GM18858 (cell line): ENCODE data around the gene HCN3.
"Not testable (repeated sequence)": the region's sequence is repeated elsewhere in the genome, so short reads cannot be mapped to it uniquely, and the experiment has no call there.

Experiments
- ATAC-seq: cut with Tn5 transposase; IDR thresholded peaks from one replicate; pipeline ENCODE4 v1.9.1; 2021; ENCODE audit not compliant: unreplicated experiment

Gene HCN3

GRCh38 chr1:155282488-155283091, 5.3 kb downstream of the HCN3 start:
- ATAC-seq = no peak

- ATAC-seq = no peak
These were observed 7.2 kb downstream of the HCN3 start for GRCh38 chr1:155284476-155284875.

GRCh38 chr1:155285063-155285462, 7.8 kb downstream of the HCN3 start:
- ATAC-seq = no peak

- no peak for ATAC-seq
These were observed 8.4 kb downstream of the HCN3 start for GRCh38 chr1:155285631-155286044.

GRCh38 chr1:155286544-155286943, 9.3 kb downstream of the HCN3 start:
- ATAC-seq = no peak

- ATAC-seq = no peak
These were observed 10.8 kb downstream of the HCN3 start for GRCh38 chr1:155287987-155288543.

GRCh38 chr1:155291006-155291405, 13.7 kb downstream of the HCN3 start:
- not testable (repeated sequence) for ATAC-seq

GRCh38 chr1:155293086-155293749, 16.0 kb downstream of the HCN3 start:
- ATAC-seq = no peak

- ATAC-seq = no peak
These were observed 17.4 kb downstream of the HCN3 start for GRCh38 chr1:155294520-155295182.

GRCh38 chr1:155295183-155295941, 18.1 kb downstream of the HCN3 start:
- ATAC-seq = no peak

- ATAC-seq = no peak
These were observed 18.6 kb downstream of the HCN3 start for GRCh38 chr1:155295942-155296267.

GRCh38 chr1:155296661-155297060, 19.4 kb downstream of the HCN3 start:
- ATAC-seq = no peak

GRCh38 chr1:155297384-155297783, 20.1 kb downstream of the HCN3 start:
- no peak for ATAC-seq

- no peak for ATAC-seq
These were observed 22.8 kb downstream of the HCN3 start for GRCh38 chr1:155300024-155300423.

- no peak for ATAC-seq
These were observed 23.5 kb downstream of the HCN3 start for GRCh38 chr1:155300553-155301329.

- no peak for ATAC-seq
These were observed 24.1 kb downstream of the HCN3 start, which contains the start of gene PKLR for GRCh38 chr1:155301342-155301841. TSS of gene PKLR (minus strand) at chr1:155301438. CDS start at chr1:155301395, 43 bp downstream.

GRCh38 chr1:155304558-155305063, 27.3 kb downstream of the HCN3 start:
- no peak for ATAC-seq

- no peak for ATAC-seq
These were observed 28.7 kb downstream of the HCN3 start for GRCh38 chr1:155305881-155306391.

GRCh38 chr1:155307247-155307740, 30.0 kb downstream of the HCN3 start:
- ATAC-seq = no peak
